Fibroblast of peridontal ligament (primary cell): Measurements from ENCODE around the gene MYO5C.

Source experiments
- DNase-seq: peaks from one replicate; pipeline ENCODE4 v3.0.0-alpha.2; 2010; ENCODE audit errors: extremely low read depth

MYO5C gene

DNA sequence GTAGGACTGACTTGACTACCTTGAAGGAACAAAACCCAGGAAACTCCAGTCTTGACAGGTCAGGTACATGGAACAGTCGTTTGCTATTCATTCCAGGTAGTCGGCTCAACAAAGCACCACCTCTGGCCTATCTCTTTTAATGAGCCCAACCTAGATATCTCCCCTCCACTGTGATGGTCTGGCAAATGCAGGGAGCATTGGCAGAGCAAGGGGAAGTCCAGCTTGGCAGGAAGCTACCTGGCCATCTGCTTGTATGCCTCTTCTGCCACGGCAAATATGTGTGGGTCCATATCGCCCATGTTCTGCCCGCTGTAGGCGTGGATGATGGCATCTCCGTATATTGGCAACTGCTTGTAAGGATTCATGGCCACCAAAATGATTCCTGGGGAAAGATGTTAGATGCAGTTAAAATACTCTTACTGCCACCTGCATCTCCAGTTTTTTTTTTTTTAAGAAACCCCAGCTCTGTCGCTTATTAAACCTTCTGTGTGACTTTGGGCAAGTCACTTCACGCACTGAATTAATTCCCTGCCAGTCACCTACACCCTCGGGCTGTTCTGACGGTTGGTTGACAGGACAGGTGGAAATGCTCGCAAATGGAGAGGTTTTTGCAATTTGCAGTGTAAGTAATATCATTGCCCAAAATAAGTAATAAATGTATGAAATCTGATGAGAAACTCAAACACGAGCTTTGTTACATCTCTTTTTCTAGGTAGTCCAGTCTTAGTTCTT, 16.8 kb downstream of the MYO5C start:
- DNase-seq: no peak

DNA sequence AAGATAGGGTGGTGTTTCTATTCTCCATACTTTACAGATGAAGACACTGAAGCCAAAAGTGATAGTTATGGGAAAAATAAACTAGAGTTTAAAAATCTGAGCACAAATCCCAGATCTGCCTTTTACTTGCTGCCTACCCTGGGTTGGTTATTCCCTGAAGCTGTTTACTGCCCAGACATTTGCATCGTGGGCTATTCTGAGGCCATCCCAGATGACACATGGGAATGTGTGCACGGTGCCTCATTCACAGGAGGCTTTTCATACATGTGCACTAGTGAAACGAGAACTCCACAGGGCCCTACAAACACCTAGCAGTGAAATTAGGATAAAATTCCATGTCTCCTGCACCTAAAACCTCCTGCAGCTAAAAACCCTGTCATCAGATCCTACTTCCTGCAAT, 17.5 kb downstream of the MYO5C start:
- no peak for DNase-seq

DNA sequence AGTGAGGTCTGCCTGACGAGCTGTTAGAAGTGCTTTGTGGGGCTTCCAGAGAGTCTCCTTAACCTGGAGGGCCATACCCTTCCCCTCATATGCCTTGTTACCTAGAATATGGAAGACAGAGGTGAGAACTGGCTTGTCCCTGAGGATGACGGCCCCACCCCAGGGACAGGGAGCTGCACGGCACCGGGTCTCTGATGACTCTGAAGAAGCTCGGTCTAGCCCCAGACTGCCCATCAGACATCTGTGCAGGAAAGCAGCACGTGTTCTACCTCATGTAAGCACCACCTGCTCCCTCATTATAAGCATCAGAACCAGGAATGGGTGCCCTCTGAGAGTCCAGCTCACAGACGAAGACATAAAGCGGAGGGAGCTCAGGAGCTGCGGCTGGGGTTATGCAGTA, 18.0 kb downstream of the MYO5C start:
- DNase-seq: no peak

DNA sequence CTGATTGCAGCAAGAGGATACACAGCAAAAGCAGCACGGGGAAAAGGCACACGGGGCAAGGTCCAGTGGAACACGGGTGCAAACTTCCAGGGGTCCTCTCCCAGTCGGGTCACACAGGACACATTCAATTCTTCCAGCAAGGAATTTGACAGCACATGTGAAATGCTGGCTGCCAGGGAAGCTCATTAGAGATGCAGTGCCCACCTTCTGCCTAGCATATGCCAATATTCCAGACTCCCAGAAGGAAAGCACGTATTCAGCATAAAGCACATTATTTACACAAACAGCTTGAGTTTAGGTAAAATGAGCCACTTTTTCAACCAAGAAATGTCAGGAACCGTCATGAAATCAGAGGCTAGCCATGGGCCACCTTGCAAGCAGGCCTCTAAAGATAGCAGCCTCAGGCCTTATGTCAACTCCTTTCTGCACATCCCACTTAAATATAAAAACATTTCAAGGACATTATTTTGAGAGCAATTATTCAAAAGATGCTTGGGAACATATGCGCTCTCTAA, 19.3 kb downstream of the MYO5C start:
- DNase-seq: no peak

DNA sequence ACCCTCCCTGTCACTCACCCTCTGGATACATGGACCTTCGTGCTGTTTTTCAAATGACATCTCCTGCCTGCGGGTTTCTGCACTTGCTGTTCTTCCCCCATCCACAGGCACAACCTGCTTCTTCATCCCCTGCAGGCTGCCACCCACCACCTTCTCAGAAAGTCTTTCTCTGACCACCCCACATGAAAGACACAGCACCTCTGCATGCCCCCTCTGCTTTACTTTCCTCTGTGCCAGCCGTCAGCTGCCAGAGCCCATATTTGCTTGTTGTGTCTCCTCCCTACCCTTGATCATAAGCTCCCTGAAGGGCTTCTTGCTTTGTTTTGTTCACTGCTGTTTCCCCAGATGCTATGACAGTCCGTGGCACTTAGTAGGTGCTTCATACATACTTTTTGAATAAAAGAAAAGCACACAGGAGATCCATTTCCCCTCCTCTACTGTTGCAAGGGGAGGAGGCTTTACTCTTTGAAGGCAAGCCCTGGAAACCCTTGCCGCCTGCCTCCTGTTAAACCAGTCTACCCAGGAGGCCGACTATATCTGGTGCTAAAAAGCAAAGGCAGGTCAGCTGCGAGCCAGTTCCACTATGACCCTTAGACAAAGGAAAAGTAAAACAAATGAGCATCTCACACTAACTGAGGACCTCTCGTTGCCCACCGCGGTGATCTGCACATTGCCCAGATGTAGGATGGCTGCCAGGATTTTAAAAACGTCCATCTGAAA, 31.9 kb downstream of the MYO5C start:
- DNase-seq: no peak

DNA sequence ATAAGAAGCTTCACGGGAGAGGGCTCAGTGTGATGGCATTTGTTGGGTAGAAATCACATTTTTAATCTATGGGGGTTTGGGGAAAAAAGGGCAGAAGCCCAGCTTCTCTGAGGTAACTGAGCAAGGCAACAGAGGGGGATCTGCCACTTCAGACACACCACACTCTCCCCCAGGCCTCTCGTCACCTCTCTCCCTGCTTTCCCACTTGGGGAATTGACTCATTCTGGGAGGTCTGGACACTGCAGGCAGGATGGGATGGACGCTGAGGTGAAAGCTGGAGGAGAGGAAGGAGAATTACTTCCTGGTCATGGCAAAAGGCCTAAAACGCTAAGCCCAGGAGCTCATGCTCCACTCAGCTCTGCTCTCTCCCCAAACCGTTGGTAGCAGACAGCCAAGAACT, 33.2 kb downstream of the MYO5C start:
- DNase-seq: no peak

DNA sequence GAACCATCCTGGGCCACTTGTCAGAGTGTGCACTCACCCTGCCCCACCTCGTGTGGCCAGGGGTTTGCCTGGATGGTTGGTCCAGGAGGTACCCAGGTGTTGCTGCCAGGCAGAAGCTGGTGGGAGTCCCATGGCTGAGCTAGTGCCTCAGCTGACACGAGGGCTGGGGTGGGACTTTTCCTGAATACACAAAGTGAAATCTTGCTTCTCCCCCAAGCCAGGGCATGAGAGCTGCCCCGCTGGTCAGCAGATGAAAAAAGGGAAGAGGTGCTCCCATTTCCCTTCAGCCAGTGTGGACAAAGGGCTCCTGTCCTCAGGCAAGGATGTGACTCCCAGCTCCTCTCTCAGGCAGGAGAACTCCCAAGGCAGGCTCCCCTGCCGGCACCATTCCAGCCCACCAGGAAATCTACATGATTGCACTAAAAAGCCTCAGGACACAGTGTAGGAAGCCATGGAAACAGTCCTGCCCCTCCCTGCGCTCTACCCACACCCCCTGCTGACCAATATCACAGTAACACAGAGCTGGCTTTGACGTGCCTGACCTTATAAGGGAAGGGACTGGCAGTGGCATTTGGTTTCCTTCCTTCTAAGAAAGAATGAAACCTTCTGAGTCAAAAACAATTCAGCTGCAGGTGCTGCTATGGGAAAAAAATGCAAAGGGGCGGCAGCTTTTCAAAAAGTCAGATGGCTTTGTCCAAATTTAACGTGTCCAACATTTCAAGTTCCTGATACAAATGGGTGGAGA, 33.9 kb downstream of the MYO5C start:
- DNase-seq: peak; percentile 55

DNA sequence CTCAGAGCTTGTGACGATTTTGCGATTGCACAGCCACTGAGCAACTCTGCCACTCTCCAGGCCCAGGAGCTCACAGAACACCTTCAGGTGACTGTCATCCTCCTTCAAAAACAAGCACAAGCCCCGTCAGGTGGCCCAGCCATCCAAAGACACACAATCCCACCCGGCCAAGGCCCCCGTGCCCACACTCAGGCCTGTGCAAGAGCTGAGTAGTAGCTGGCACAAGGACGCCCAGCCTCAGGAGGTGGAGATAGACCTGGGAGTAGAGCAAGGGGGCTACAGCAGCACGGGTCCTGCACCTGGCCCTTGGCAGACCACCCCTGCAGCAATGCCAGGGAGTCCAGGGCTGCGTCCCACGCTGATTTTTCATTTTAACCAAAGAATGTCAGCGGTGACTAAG, 34.6 kb downstream of the MYO5C start:
- no peak for DNase-seq

DNA sequence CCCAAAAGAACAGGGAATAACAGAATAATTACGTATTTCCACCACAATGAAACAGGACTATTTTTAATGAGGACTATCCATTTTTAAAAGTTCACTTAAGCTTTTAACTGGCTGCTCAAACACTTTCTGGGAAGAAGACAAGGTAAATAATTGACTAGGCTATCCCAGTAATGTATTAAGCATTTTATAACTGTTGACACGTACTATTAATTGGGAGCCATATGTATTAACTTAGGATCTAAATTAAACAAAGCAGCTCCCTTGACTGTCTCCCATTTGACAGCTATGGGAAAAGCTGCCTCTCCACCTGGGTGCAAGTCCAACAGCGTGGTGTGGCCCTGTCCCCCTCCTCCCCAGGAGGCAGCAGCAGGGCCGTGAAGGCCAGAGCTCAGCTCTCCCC, 36.1 kb downstream of the MYO5C start:
- no peak for DNase-seq

DNA sequence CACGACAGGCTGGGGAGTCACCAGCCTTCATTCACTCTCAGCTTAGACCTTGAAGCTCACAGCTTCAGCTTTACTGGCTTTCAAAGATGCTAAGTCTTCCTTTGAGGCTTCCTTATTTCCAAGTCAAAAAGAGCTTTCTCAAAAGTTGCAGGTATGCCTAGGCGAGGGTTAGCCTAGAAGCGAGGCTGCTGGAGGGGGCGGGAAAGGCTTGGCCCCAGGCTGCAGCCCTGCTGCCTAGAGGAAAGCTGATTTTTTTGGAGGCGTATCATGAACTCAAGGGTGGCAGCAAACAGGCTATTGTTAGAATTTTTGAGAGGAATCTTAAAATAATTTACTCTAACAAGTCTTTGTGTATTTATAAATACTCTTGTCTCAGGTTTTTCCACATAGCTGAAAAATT, 37.1 kb downstream of the MYO5C start:
- no peak for DNase-seq

DNA sequence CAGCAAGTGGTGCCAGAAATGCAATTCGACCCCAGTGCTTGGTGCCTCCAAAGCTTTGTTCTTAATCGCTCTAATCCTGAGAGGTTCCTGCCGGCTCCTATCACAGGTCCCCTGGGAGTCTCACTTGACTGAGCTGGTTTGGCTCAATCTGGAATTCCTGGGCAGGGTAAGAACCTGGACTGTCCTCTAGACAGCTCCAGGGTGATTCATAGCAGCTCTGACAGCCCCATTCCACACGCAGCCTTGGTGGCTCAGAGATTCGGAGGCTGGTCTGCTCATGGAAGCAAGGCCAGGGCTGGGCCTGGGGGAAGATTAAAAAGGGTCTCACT, 37.9 kb downstream of the MYO5C start:
- peak; percentile 32 for DNase-seq

DNA sequence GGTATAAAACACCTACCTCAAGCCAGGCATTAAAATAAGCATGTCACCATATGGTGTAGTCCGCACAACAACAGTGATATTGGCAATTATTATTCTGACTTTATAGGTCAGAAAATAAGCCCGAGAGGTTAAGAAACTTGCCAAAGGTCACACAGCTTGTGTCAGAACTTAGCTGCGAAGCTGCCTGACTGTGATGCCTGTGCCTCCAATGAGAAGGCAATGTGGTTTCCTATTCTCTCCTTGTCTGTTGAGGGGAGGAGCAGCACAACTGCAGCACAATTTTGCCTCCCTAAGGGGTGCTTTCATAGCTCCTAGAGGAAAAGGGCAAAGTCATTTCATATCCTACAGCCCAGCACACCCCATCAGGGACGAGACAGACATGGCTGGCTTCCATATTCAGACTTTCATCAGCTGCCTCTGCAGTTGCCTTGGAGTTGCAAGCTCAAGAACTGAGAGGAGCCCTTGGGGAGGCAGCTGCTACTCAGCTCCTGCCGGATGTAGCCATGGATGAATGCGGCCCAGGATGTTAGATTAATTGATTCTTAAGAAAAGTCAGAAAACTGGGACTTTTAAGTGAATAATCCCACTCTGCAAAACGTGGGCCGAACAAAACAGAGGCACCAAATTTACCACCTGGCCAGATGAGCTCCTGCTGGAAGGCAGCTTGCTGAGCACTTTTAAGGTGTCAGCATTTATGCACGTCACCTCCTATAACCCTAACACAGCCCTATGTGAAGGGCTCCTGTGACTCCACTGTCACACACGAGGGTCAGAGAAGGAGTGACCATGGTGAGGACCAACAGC, 38.5 kb downstream of the MYO5C start:
- peak; percentile 58 for DNase-seq

DNA sequence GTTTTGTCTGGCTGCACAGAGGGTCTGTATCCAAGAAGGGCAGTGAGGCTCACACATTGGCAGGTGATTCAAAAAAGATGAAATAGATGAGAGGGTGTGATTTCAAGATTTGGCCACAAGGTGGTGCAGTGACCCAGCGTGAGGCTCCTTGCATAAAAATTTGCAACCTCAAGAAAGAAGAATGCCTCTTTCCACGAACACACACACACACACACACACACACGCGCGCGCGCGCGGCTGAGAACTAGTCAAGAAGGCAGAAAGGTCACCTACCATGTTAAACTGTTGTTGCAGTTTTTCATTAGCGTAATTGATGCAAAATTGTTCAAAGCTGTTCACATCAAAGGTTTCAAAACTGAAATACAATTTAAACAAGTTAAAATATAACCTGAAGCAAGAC, 39.2 kb downstream of the MYO5C start:
- DNase-seq: peak; percentile 91

DNA sequence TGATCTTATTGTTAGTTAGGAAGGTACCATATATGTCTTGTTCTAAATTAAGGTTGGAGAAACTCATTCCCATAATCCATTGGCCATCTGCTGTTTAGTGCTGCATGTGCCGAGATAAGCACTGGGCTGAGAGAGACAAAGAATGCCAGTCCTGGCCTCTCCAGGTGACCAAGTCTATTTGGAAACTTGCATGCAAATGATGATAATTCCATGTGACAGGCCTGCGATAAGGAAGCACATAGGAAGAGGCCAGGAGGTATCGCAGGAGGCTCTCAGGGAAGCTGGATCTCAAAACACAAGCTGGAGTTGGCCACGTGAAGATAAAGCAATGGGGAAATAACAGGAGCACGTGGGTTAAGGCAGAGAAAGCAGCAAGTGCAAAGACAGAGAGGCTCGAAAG, 39.7 kb downstream of the MYO5C start:
- DNase-seq: no peak

DNA sequence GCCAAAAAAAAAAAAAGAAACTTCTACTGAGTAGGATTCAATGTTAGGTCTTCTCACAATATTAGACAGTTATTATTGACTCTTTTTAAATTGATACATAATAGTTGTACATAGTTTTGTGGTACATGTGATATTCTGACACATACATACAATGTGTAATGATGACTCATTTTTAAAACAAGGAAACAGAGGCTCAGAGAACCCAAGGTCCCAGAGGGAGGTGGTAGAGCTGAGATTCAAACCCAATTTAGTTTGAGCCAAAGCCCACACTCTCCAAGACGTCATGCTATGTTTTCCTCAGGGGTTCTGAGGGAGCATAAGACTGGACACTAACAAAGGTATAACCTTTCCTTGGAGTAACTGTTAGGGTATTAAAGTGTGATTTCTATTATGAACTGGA, 40.6 kb downstream of the MYO5C start:
- DNase-seq: peak; percentile 79

DNA sequence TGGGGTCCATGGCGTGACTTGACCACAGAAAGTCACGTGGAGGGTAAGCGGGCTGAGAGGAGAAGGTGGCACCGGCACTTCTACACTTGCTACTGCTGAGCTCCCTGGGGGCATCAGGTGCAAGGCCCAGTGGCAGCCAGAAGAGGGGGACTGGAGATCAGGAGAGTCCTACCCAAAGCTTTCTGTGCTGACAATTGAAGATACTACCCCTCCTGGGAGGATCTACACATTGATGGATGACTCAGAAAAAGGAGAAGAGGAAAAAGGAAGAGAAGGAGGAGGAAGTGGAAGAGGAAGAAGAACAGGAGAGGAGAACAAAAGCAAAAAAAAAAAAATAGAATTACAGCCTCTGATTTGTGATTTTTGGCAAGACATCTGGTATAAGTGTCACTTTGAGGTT, 41.2 kb downstream of the MYO5C start:
- DNase-seq: no peak

DNA sequence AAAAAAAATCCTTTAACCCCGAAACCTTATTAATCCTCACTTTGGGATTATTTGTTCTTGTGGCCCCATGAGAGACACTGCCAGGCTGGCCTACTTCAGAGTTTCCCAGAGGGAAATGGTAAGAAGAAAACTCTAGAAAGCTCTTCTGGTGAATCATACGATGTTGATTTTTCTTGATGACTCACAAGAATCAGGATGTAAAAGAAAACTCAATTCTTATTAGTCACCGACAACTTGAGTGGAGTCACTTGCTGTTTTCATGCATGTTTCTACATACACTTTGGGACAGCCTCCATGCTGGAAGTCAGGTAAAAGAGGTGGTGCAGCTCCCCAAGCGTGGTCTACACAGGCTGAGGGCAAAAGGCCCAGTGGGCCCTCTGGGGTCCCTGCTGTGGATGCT, 42.8 kb downstream of the MYO5C start:
- DNase-seq: peak; percentile 94

DNA sequence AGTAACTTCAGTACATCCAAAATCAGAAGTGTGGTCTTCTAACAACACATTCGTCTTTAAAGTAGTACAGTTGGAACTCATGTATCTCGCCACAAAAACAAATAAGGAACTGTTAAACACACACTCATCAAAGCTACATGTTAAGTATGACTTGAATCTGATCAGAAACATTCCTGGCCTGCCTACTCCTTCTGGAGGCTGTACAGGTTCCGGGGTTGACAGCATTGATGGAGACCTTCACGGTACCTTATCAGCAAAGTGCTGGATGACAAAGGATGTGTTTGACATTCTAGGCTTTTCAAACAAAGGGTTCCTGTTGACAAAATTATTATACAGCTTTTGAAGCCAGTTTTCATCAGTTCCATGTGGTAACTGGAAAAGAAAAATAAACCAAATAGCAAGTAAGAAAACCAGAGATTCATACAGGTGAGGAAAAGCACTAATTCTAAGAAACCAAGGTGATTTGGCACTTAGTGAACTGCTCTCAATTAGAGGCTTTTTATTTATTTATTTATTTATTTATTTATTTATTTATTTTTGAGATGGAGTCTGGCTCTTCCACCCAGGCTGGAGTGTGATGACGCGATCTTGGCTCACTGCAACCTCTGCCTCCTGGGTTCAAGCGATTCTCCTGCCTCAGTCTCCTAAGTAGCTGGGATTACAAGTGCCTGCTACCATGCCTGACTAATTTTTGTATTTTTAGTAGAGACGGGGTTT, 44.3 kb downstream of the MYO5C start:
- no peak for DNase-seq

DNA sequence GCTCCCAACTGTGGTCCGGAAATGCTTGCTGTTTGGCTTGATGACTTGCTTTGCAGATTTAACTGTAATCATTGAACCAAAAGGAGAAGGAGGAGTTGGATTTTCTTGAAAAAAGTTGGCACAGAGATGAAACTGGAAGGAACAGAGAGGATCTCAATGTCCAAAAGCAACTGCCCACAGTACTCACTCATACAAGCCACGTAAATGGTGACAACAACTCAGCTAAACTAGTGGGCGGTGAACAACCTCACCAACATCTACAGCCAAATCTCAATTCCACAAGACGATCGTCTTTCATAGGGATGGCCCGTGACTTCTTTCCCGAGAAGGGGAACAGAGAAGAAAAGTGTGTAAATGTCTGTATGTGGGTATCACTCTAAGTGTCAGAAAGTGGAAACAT, 48.1 kb downstream of the MYO5C start:
- no peak for DNase-seq

DNA sequence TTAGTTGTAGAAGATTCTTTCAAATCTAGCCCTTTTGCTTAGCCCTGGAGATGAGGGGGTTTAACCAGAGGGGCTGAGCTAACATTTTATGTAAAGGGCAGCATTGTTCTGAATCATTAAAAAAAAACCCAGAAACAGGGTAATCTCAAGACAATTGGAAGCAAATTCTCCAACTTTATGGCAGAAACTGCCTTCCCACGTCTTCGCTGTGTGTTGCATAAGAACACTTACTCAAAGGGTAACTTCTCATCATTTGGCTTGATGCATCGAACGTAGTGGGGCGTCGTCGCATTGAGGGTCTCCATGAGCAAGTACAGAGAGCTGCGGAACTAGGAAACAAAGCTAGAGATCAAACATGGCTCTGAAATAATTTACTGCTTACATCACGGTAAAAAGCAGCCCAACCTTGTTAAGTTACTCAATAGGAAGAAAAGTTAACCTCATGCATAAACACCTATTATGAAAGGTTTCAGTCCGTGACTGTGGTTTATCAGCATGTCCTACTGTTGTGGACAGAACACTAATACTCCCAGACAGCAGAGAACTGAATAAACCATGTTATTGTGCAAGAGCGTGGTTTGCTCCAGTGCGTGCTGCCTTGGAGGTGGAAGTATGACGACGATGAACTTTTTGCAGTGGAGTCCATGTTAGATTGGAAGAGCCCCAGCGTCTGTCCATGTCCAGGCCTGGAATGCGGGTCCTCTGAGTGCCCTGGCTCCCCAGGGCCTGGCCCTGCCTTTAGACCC, 48.7 kb downstream of the MYO5C start:
- DNase-seq: peak; percentile 49
